DOHH2 (cell line): ENCODE measurements around the gene VPS37C.
A peak's percentile ranks its signal among the peaks of the same experiment; 100 is the strongest.
"Not testable (repeated sequence)": the region's sequence is repeated elsewhere in the genome, so short reads cannot be mapped to it uniquely, and the experiment has no call there.

Experiments used
- H3F3A ChIP-seq: fragments of 200-600 bp; sonication (generic), shearing (Covaris generic); 2 replicates; pipeline ENCODE4 v1.6.0; 2016; ENCODE audit warnings: antibody characterized with exemption, mild to moderate bottlenecking; ENCODE audit not compliant: control insufficient read depth, insufficient read depth
- H3K27ac ChIP-seq: fragments of 200-600 bp; sonication (generic); 2 replicates; pipeline ENCODE4 v1.5.1; 2014; ENCODE audit warnings: low read depth, mild to moderate bottlenecking, low read length, moderate library complexity
- H3K27me3 ChIP-seq: fragments of 200-600 bp; sonication (generic); 2 replicates; pipeline ENCODE4 v1.6.1; 2014; ENCODE audit warnings: mild to moderate bottlenecking, low read length, mixed read lengths; ENCODE audit not compliant: control insufficient read depth
- H3K36me3 ChIP-seq: fragments of 200-600 bp; sonication (generic); 2 replicates; pipeline ENCODE4 v1.6.1; 2014; ENCODE audit warnings: mild to moderate bottlenecking, low read length, moderate library complexity, mixed read lengths; ENCODE audit not compliant: control insufficient read depth
- H3K4me1 ChIP-seq: fragments of 200-600 bp; sonication (generic); 2 replicates; pipeline ENCODE4 v1.6.1; 2014; ENCODE audit warnings: mild to moderate bottlenecking, low read length, mixed read lengths; ENCODE audit not compliant: control insufficient read depth
- H3K4me2 ChIP-seq: fragments of 200-600 bp; sonication (generic); 2 replicates; pipeline ENCODE4 v1.6.0; 2014; ENCODE audit warnings: mild to moderate bottlenecking, low read length, moderate library complexity
- H3K4me3 ChIP-seq: fragments of 200-600 bp; sonication (generic); 2 replicates; pipeline ENCODE4 v1.5.1; 2014; ENCODE audit warnings: mild to moderate bottlenecking, low read length, mixed read lengths
- H3K79me2 ChIP-seq: fragments of 200-600 bp; sonication (generic); 2 replicates; pipeline ENCODE4 v1.6.1; 2014; ENCODE audit warnings: mild to moderate bottlenecking, low read length, mixed read lengths; ENCODE audit not compliant: control insufficient read depth
- H3K9me2 ChIP-seq: fragments of 200-600 bp; sonication (generic); replicated peaks from 2 replicates; pipeline ENCODE4 v1.6.1; 2014; ENCODE audit warnings: mild to moderate bottlenecking, low read length, mixed read lengths; ENCODE audit not compliant: control insufficient read depth
- H3K9me3 ChIP-seq: fragments of 200-600 bp; sonication (generic); 2 replicates; pipeline ENCODE4 v1.6.1; 2014; ENCODE audit warnings: antibody characterized with exemption, low read length, mixed read lengths; ENCODE audit not compliant: control insufficient read depth, insufficient read depth
- H4K20me1 ChIP-seq: fragments of 200-600 bp; sonication (generic); 2 replicates; pipeline ENCODE4 v1.6.0; 2014; ENCODE audit warnings: low read depth, mild to moderate bottlenecking, antibody characterized with exemption, low read length, moderate library complexity; ENCODE audit not compliant: control insufficient read depth, insufficient read depth
- CTCF ChIP-seq: fragments of 200-600 bp; sonication (generic); IDR thresholded peaks from one replicate; pipeline ENCODE4 v1.5.1; 2014; ENCODE audit warnings: antibody characterized with exemption, mild to moderate bottlenecking, low read depth, low read length; ENCODE audit not compliant: poor library complexity, severe bottlenecking
- EZH2phosphoT487 ChIP-seq: fragments of 200-600 bp; sonication (generic); IDR thresholded peaks from 2 replicates; pipeline ENCODE4 v1.6.1; 2017; ENCODE audit warnings: borderline replicate concordance, mild to moderate bottlenecking, antibody characterized with exemption, low read length, moderate library complexity, mixed read lengths

Gene VPS37C

GRCh38 chr11:61161190-61162091, at the start of gene VPS37C:
Gene VPS37C, minus strand, starts transcription at chr11:61161426. Its CDS starts 22,597 bp downstream, at chr11:61138829.
- peak within 1 kb of the TSS; percentile 80 for H3K27ac ChIP-seq

GRCh38 chr11:61210629-61211028, 49.4 kb upstream of the VPS37C start:
- H3K27me3 ChIP-seq, H3K9me2 ChIP-seq, H3F3A ChIP-seq, H3K36me3 ChIP-seq, H3K4me1 ChIP-seq, H3K27ac ChIP-seq, H4K20me1 ChIP-seq, H3K4me3 ChIP-seq, H3K79me2 ChIP-seq, H3K9me3 ChIP-seq, H3K4me2 ChIP-seq: not testable (repeated sequence)

More at GRCh38 chr11:61161190-61162091, at the start of gene VPS37C:
- H3K36me3 ChIP-seq = peaks cover 3% of the 10 kb centered on the region
- peaks cover 32% of the 10 kb centered on the region for H3F3A ChIP-seq
- no peaks in the 10 kb centered on the region for H3K9me3 ChIP-seq
- H3K79me2 ChIP-seq = peaks cover 31% of the 10 kb centered on the region
- H3K9me2 ChIP-seq = no peaks in the 10 kb centered on the region
- no peaks in the 10 kb centered on the region for H4K20me1 ChIP-seq
- H3K4me3 ChIP-seq = peak within 1 kb of the TSS; percentile 80
- no peak for TF ChIP-seq CTCF
- TF ChIP-seq EZH2phosphoT487 = no peak
- H3K4me2 ChIP-seq = peak within 1 kb of the TSS; percentile 88
- H3K27me3 ChIP-seq = no peaks in the 10 kb centered on the region
- H3K4me1 ChIP-seq = peaks cover 49% of the 10 kb centered on the region

GRCh38 chr11:61207636-61208310, 46.5 kb upstream of the VPS37C start:
- H3K4me2 ChIP-seq, H3K9me2 ChIP-seq, H3K27ac ChIP-seq, H3K27me3 ChIP-seq, H3K4me3 ChIP-seq, H3K9me3 ChIP-seq, H4K20me1 ChIP-seq, H3K79me2 ChIP-seq, H3K36me3 ChIP-seq, H3F3A ChIP-seq, H3K4me1 ChIP-seq: not testable (repeated sequence)

GRCh38 chr11:61204502-61205059, 43.4 kb upstream of the VPS37C start:
- H3F3A ChIP-seq, H3K9me2 ChIP-seq, H3K4me1 ChIP-seq, H3K27ac ChIP-seq, H3K9me3 ChIP-seq, H3K36me3 ChIP-seq, H3K4me3 ChIP-seq, H3K27me3 ChIP-seq, H3K79me2 ChIP-seq, H4K20me1 ChIP-seq, H3K4me2 ChIP-seq: not testable (repeated sequence)

- not testable (repeated sequence) for H4K20me1 ChIP-seq, H3K9me2 ChIP-seq
Observed at GRCh38 chr11:61203873-61204272, 42.6 kb upstream of the VPS37C start.

GRCh38 chr11:61202950-61203746, 41.9 kb upstream of the VPS37C start, which contains the start of gene PGA3:
Gene PGA3, plus strand, starts transcription at chr11:61203515. Its CDS starts 50 bp downstream, at chr11:61203565.
- H3K9me2 ChIP-seq, H3K4me3 ChIP-seq, H3K27me3 ChIP-seq, H3K9me3 ChIP-seq, H3K4me2 ChIP-seq, H3K36me3 ChIP-seq, H3K4me1 ChIP-seq, H3K79me2 ChIP-seq, H4K20me1 ChIP-seq, H3F3A ChIP-seq, H3K27ac ChIP-seq: not testable (repeated sequence)

More at GRCh38 chr11:61203873-61204272, 42.6 kb upstream of the VPS37C start:
- H3K27me3 ChIP-seq, H3K4me1 ChIP-seq, H3K4me2 ChIP-seq, H3K36me3 ChIP-seq, H3K27ac ChIP-seq, H3F3A ChIP-seq, H3K4me3 ChIP-seq, H3K9me3 ChIP-seq, H3K79me2 ChIP-seq: not testable (repeated sequence)
